Psoas muscle (tissue), 8 donors: ENCODE results near the gene PHOX2B. TPM values are rescaled to one million over a fixed set of nuclear protein-coding genes. Genes with fewer than 3 reads are reported as not detected.

ENCODE experiments used
- ATAC-seq, 4 donors: fragments of 200-7000 bp; cut with Tn5 transposase; one replicate each; pipeline ENCODE4 v1.9.1; 2020; ENCODE audit warnings: moderate library complexity in 3 of 4, mild to moderate bottlenecking in 2 of 4
- DNase-seq, 2 donors: peaks; one replicate each; pipeline ENCODE4 v3.0.0-alpha.2; 2020
- H3K27ac ChIP-seq: fragments of 200-600 bp; one replicate; pipeline ENCODE4 v1.8.0; 2022
- H3K27me3 ChIP-seq, 3 donors: fragments of 200-600 bp in 1 of 3; one replicate each; pipeline versions ENCODE4 v1.6.1 to v1.8.0; 2013 to 2022; ENCODE audit warnings: low read length in 2 of 3, mild to moderate bottlenecking in 2 of 3, moderate library complexity in 1 of 3; ENCODE audit not compliant: insufficient read depth in 3 of 3
- H3K36me3 ChIP-seq, 2 donors: fragments of 200-600 bp in 1 of 2; one replicate each; pipeline versions ENCODE4 v1.6.1 to v1.8.0; 2013 to 2022; ENCODE audit warnings: low read depth in 1 of 2, mild to moderate bottlenecking in 1 of 2, moderate library complexity in 1 of 2; ENCODE audit not compliant: insufficient read depth in 1 of 2
- H3K4me1 ChIP-seq: fragments of 200-600 bp; one replicate; pipeline ENCODE4 v1.8.0; 2022
- H3K4me3 ChIP-seq: fragments of 200-600 bp; one replicate; pipeline ENCODE4 v1.8.0; 2022; ENCODE audit warnings: mild to moderate bottlenecking
- H3K9me3 ChIP-seq: fragments of 200-600 bp; one replicate; pipeline ENCODE4 v1.8.0; 2022
- WGBS, 3 donors: extraction: QIAGEN DNeasy Blood & Tissue Kit; methylation state at CpG; one replicate each; pipeline versions ENCODE4 v1.1.6 to v1.1.7; 2013; 5-methylcytosine and 5-hydroxymethylcytosine counted together
- intact Hi-C, 2 donors: fragments of 100-400 bp; cut with DNase I; formaldehyde crosslinking; loops; one replicate each; pipeline versions ENCODE4 v1.11.0 to v1.14.2; 2022
- polyA plus RNA-seq, 3 donors: library from polyadenylated mRNA; stranded (reverse); fragments of 200-250 nt; gene quantifications; one replicate each; pipeline ENCODE4 v1.2.3, GENCODE V29; 2013
- total RNA-seq, 4 donors: library from RNA; stranded (reverse); fragmentation: NEBNext Ultra II Directional in 2 of 4; extraction: Animal tissue kit (Norgen Biotek cat#: 25700) in 2 of 4; gene quantifications; one replicate each; pipeline versions ENCODE4 v1.2.1 to v1.2.4, GENCODE V29; 2021 to 2023
- TF ChIP-seq, protein P1 (sequence below): fragments of 200-600 bp; IDR thresholded peaks from one replicate; pipeline ENCODE4 v1.8.0; 2022; ENCODE audit warnings: antibody characterized with exemption
- donor health status: healthy with polysubstance abuse.
- donor health status: DM: no; HTN: no; CAD: no; lungs with moderate emphysema.
- donor health status: Bipolar disorder and iron deficiency.
- donor health status: healthy.
- donor health status: DM: yes; HTN: yes; CAD: no.
- donor health status: DM: no; HTN: no; CAD: no.
- donor health status: DM: no; HTN: no; CAD: no.
- donor health status: DM: yes; HTN: yes; CAD: no.

The PHOX2B gene
- total and polyA plus RNA-seq, 7 donors = 0.01 TPM; not detected in 6

DNA sequence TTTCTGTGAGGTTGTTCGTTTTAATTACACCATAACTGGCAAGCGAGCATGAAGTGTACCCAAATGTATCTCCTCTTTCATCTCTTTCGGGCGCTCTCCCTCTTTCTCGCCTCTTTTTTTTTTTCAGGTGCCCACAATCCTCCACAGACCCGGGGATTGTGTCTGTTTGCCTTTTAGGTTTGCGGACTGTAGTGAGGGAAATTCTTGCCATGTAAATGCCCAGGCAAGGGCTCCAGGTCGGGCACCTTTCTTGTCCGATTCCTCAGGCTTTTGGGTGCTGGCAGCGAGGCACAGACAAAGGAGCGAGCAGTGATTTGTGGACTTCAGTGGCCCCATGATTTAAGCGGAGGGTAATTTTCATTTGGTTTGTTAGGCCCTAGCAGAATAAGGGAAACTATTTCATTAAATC lies 1.1 kb upstream of the PHOX2B start:
- H3K27ac ChIP-seq = no peak overlapping the region
- intact Hi-C loops = no loop called here
- TF ChIP-seq, protein P1, sequence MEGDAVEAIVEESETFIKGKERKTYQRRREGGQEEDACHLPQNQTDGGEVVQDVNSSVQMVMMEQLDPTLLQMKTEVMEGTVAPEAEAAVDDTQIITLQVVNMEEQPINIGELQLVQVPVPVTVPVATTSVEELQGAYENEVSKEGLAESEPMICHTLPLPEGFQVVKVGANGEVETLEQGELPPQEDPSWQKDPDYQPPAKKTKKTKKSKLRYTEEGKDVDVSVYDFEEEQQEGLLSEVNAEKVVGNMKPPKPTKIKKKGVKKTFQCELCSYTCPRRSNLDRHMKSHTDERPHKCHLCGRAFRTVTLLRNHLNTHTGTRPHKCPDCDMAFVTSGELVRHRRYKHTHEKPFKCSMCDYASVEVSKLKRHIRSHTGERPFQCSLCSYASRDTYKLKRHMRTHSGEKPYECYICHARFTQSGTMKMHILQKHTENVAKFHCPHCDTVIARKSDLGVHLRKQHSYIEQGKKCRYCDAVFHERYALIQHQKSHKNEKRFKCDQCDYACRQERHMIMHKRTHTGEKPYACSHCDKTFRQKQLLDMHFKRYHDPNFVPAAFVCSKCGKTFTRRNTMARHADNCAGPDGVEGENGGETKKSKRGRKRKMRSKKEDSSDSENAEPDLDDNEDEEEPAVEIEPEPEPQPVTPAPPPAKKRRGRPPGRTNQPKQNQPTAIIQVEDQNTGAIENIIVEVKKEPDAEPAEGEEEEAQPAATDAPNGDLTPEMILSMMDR = no peak
- DNase-seq = no peak
- 7 to 9% (median 8%) methylated on average over 12 of the region's 12 CpGs for WGBS, 3 donors
- H3K4me1 ChIP-seq = no peaks in the 10 kb centered on the region
- peaks cover 12 to 95% (median 49%) of the 10 kb centered on the region in 3 donors for H3K27me3 ChIP-seq
- no peaks in the 10 kb centered on the region for H3K36me3 ChIP-seq
- no peaks in the 10 kb centered on the region for H3K9me3 ChIP-seq
- no peak for ATAC-seq
- H3K4me3 ChIP-seq = no peak overlapping the region

DNA sequence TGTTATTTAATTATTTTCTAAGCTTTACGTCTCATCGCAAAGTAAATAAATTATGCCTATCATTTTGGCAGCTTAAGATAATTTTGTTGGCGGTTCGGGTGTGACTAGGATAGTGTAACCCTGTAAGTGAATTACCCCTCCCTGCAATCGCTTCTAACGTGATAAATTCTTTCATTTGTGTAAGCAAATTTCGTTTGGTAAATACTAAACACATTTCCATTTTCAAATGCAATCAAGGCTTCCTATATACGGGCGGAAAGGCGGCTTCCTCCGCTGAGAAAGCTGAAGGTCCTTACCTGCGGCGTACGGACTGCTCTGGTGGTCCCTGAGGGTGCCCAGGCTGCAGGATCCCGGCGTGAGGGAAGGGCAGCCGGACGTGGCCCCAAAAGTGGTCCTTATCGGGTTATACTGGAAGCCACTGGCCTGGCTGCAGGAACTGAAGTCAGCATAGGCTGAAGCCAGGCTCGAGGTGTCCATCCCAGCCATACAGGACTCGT lies 403 bp downstream of the PHOX2B start:
- DNase-seq (no peak), ATAC-seq (no peak)
- WGBS, 3 donors = 6% methylated on average over 21 of the region's 21 CpGs
- H3K36me3 ChIP-seq = no peaks in the 10 kb centered on the region
- intact Hi-C loops = no loop called here
- no peaks in the 10 kb centered on the region for H3K4me1 ChIP-seq
- TF ChIP-seq, protein P1 = no peak
- peaks cover 14 to 95% (median 52%) of the 10 kb centered on the region in 3 donors for H3K27me3 ChIP-seq
- H3K9me3 ChIP-seq = no peaks in the 10 kb centered on the region
- no peak overlapping the region for H3K27ac ChIP-seq
- no peak overlapping the region for H3K4me3 ChIP-seq

DNA sequence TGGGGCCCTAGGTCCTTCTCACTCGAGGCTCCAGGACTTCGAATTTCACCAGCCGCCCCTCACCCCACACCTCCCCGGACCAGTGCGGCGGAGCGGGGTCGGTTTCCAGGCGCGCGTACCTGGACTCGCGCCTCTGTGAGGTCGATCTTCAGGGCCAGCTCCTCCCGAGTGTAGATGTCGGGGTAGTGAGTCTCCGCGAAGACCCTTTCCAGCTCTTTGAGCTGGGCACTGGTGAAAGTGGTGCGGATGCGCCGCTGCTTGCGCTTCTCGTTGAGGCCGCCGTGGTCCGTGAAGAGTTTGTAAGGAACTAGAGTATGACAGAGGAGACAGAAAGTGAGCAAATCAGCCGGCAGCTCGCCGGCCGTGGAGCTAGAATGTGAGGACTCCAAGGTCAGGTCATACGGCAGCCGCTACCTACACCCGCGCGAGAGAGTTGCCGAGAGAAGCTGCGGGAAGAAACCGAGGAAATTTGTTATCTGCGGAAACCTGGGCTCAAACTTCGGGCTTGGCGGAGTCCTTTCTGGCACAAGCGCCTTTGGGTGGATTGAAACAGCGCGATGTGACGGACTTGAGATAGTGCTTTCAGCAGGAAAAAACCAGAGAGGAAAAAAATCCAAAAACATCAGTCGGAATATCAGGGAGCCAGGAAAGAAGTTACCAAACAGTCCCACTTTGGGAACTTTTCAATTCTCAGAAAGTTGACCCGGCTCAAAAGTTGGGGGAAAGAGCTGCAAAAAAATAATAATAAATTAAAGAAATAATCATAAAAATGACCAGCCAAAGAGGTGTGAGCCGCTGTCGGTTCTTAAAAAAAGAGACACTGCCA lies 1.1 kb downstream of the PHOX2B start:
- H3K27me3 ChIP-seq = peaks cover 12 to 96% (median 49%) of the 10 kb centered on the region in 3 donors
- H3K9me3 ChIP-seq = no peaks in the 10 kb centered on the region
- intact Hi-C loops = no loop called here
- ATAC-seq = no peak
- H3K4me3 ChIP-seq = no peak overlapping the region
- no peaks in the 10 kb centered on the region for H3K36me3 ChIP-seq
- no peak overlapping the region for H3K27ac ChIP-seq
- H3K4me1 ChIP-seq = no peaks in the 10 kb centered on the region
- DNase-seq = no peak
- TF ChIP-seq, protein P1 = no peak
- WGBS, 3 donors = 4 to 5% (median 4%) methylated on average over 49 of the region's 49 CpGs

DNA sequence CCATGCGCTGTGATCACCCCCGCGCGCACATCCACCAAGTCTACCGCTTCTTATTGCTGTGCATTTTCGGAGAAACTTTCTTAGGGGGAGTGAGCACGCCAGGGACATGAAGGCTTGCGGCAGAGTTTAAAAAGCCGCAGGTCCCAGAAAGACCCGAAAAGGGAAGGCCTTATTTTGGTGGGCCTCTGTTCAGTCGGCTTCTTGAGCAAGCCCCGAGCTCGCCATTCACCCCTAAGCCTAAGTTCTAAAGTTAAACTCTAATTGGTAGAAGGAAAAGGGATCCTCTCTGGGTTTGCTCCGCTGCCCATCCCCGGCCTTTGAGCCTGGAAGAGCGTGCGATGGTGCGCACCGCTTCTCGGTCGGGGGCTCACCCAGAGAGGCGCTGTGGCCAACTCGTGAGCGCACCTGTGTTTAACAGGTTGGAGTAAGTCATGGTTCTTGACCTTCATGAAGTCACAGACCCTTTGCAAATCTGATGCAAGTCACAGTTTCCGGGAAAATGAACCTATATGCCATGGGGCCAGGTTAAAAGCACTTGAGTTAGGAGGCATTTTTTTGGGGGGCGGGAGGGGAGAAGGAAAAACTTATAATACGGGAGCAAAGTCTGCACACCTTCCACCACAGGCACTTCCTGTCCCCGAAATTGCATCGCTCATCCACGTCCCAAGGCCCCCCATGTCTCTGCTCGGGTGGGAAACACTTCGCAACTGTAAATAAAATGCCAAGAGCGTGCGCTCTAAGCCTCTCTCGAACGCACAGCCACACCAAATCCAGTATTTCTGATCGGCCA lies 1.9 kb downstream of the PHOX2B start:
- intact Hi-C loops = no loop called here
- TF ChIP-seq, protein P1 = no peak
- Histone ChIP-seq H3K36me3 (no peaks in the 10 kb centered on the region), H3K4me3 (no peak overlapping the region), H3K9me3 (no peaks in the 10 kb centered on the region), H3K27me3 (peaks cover 12 to 96% (median 49%) of the 10 kb centered on the region in 3 donors), H3K4me1 (no peaks in the 10 kb centered on the region), H3K27ac (no peak overlapping the region)
- 7 to 8% (median 7%) methylated on average over 37 of the region's 37 CpGs for WGBS, 3 donors
- DNase-seq (no peak), ATAC-seq (no peak)
